Mucosa of rectum (tissue), 2 donors: ENCODE data around the gene MTHFD1L.

Source experiments
- H3K27ac ChIP-seq, 2 donors: one replicate each; pipeline ENCODE4 v1.7.0; 2013; ENCODE audit warnings: inconsistent platforms in 2 of 2, low read depth in 2 of 2, low read length in 2 of 2
- H3K27me3 ChIP-seq, 2 donors: one replicate each; pipeline ENCODE4 v1.7.0; 2013; ENCODE audit warnings: low read length in 2 of 2; ENCODE audit not compliant: control insufficient read depth in 2 of 2, insufficient read depth in 2 of 2
- H3K36me3 ChIP-seq, 2 donors: one replicate each; pipeline ENCODE4 v1.7.0; 2013; ENCODE audit warnings: low read length in 2 of 2; ENCODE audit not compliant: control insufficient read depth in 2 of 2, insufficient read depth in 2 of 2
- H3K4me1 ChIP-seq, 2 donors: one replicate each; pipeline ENCODE4 v1.7.0; 2013; ENCODE audit warnings: low read length in 2 of 2, mild to moderate bottlenecking in 1 of 2; ENCODE audit not compliant: control insufficient read depth in 2 of 2, insufficient read depth in 2 of 2
- H3K4me3 ChIP-seq, 2 donors: one replicate each; pipeline ENCODE4 v1.7.0; 2013; ENCODE audit warnings: low read length in 2 of 2
- H3K9ac ChIP-seq, 2 donors: one replicate each; pipeline ENCODE4 v1.7.0; 2013; ENCODE audit warnings: low read length in 2 of 2, low read depth in 1 of 2, mild to moderate bottlenecking in 1 of 2
- H3K9me3 ChIP-seq, 2 donors: one replicate each; pipeline ENCODE4 v1.7.0; 2013; ENCODE audit warnings: low read length in 2 of 2; ENCODE audit not compliant: control insufficient read depth in 2 of 2
- donor health status: healthy.
- donor health status: Normal muscosa, but diverticular disease.

Gene MTHFD1L

DNA sequence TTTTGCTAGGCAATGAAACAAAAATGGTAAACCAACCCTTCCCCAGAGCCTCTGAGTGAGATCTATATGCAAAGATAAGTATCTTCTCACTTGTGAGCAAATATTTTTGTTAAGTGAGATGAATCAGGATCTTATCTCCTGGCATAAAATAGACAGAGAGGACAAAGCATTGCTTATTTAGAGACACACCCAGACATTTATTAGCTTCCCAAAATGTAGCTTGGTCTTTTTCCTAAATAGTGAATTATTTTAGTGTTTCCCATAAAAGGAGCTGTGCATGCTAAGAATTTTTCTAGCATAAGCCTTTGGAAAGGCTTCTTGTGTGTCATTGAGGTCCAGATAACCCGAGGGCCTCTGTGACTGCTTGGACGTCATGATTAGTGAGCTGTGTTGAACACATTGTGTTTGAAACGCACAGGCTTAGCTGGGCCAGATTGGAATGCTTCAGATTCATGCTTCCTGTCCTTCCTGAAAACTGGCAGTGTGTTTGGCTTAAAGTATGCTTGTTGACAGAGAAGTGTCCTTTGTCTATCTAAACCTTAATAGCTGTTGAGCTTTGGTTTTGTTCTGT is 16.5 kb downstream of the MTHFD1L start:
- H3K9me3 ChIP-seq, result no peaks in the 10 kb centered on the region
- H3K27ac ChIP-seq, result peak overlapping the region in 1 of 2 donors; percentile 20
- H3K9ac ChIP-seq, result no peak overlapping the region
- no peaks in the 10 kb centered on the region for H3K36me3 ChIP-seq
- H3K4me1 ChIP-seq, result peaks cover 0 to 3% of the 10 kb centered on the region in 2 donors
- H3K27me3 ChIP-seq, result no peaks in the 10 kb centered on the region
- no peak overlapping the region for H3K4me3 ChIP-seq

DNA sequence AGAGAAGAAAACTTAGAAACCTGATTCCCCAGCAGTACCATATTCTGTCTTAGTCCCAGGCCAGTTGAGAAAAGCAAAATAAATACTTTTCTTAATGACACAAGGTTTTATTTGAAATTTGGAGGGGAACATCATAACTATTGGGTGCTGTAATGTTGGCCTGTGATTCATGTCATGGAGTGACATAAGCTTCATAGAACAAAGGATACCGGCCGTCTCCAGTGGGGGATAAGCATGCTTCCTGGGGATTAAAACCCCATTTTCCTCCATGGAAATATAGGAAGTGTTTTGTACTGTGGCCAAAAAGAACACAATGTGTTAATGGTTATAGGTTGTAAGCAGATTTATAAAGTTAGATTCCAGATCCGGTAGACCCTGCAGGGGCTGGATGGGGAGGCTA is 18.0 kb downstream of the MTHFD1L start:
- H3K27ac ChIP-seq, result no peak overlapping the region

DNA sequence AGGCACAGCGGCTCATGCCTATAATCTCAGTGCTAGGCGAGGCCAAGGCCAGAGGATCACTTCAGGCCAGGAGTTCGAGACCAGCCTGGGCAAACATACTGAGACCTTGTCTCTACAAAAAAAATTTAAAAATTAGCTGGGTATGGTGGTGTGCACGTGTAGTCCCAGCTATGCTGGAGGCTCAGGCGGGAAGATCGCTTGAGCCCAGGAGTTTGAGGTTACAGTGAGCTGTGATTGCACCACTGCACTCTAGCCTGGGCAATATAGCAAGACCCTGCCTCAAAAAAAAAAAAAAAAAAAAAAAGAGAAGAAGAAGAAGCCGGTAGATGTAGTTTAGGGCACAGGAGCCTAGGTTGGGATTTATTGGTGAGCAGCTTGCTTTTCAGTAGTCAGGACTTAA is 20.7 kb downstream of the MTHFD1L start:
- Histone ChIP-seq H3K36me3 (peaks cover 0 to 3% of the 10 kb centered on the region in 2 donors), H3K27ac (no peak overlapping the region), H3K9ac (no peak overlapping the region), H3K27me3 (no peaks in the 10 kb centered on the region), H3K4me3 (no peak overlapping the region), H3K9me3 (no peaks in the 10 kb centered on the region), H3K4me1 (no peaks in the 10 kb centered on the region)

More for the DNA sequence above, 18.0 kb downstream of the MTHFD1L start:
- Histone ChIP-seq H3K36me3 (peaks cover 0 to 3% of the 10 kb centered on the region in 2 donors), H3K9me3 (no peaks in the 10 kb centered on the region), H3K4me3 (no peak overlapping the region), H3K9ac (no peak overlapping the region), H3K4me1 (no peaks in the 10 kb centered on the region), H3K27me3 (no peaks in the 10 kb centered on the region)

DNA sequence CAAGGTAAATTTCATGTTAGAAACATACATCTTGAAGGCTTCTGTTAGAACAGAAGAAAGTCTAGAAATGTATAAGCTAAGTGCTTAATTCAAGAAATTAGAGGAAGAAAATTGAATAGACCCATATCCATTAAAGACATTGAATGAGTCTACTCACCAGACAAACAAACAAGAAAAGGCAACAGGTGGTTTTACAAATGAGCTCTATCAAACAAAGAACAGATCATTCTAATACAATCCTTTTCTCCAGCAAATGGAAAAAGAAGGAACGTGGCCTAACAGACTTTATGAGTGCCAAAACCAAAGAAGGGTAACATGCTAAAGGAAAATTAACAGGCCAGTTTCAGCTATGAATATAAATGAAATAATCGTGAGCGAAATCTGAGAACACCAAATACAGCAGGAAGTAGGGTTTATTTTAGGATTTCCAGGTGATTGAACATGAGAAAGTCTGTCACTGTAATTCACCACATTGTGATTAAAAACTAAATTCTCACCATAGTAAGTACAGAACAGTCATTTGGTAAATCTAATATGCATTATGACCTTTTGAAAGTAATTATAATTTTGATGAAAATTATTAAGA is 22.6 kb downstream of the MTHFD1L start:
- no peaks in the 10 kb centered on the region for H3K27me3 ChIP-seq
- H3K4me3 ChIP-seq, result no peak overlapping the region
- H3K9me3 ChIP-seq, result no peaks in the 10 kb centered on the region
- no peak overlapping the region for H3K27ac ChIP-seq
- H3K4me1 ChIP-seq, result no peaks in the 10 kb centered on the region
- H3K36me3 ChIP-seq, result peaks cover 0 to 3% of the 10 kb centered on the region in 2 donors
- H3K9ac ChIP-seq, result no peak overlapping the region

DNA sequence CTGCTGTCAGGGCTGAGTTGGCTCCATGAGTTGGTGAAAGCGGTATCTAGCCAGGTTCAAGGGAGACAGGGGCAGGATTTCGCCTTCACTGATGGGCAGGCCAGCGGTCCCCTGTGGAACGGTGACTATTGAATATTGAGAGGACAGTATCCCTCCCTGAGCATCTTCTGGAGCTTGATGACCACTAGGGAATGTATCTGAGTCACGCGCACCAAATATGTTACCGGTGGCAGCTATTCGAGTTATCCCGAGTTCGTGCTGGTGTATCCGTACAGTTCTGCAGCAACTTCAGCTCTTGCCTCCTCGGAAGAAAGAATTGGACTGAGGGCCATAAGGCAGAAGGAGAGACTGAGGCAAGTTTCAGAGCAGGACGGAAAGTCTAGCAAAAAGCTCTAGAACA is 24.8 kb downstream of the MTHFD1L start:
- Histone ChIP-seq H3K36me3 (peaks cover 0 to 3% of the 10 kb centered on the region in 2 donors), H3K27me3 (no peaks in the 10 kb centered on the region), H3K27ac (no peak overlapping the region), H3K9ac (no peak overlapping the region), H3K4me1 (peaks cover 2 to 5% of the 10 kb centered on the region in 2 donors), H3K9me3 (no peaks in the 10 kb centered on the region), H3K4me3 (no peak overlapping the region)

DNA sequence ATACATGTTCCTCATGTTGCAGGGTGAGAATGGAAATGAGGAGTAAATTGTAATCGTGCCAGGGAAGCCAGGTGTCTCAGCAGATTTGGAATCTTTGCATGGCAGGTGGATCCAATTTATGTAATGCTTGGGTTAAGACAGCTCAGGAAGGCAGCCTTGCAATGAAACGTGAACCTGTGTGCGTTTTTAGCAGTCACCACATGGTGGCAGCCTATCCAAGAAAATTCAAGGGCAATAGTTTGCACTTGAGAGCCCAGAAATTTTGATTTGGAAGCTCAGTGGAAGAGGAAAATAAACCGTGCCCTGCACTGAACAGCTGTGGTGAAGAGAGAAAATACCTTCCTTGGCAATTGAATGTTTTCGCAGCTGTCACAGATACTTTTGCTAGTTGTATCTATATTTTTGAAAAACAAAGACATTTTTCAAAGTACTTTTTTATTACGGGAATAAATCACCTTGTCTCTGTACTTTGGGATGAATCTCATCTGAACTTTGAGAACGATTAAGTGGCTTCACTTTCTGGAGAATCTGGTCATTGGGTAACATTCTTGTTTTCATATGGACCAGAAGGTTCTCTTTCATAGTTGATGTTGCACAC is 26.5 kb downstream of the MTHFD1L start:
- no peaks in the 10 kb centered on the region for H3K27me3 ChIP-seq
- no peak overlapping the region for H3K4me3 ChIP-seq
- peaks cover 0 to 3% of the 10 kb centered on the region in 2 donors for H3K36me3 ChIP-seq
- peaks cover 2 to 5% of the 10 kb centered on the region in 2 donors for H3K4me1 ChIP-seq
- H3K27ac ChIP-seq, result no peak overlapping the region
- no peak overlapping the region for H3K9ac ChIP-seq
- H3K9me3 ChIP-seq, result no peaks in the 10 kb centered on the region

DNA sequence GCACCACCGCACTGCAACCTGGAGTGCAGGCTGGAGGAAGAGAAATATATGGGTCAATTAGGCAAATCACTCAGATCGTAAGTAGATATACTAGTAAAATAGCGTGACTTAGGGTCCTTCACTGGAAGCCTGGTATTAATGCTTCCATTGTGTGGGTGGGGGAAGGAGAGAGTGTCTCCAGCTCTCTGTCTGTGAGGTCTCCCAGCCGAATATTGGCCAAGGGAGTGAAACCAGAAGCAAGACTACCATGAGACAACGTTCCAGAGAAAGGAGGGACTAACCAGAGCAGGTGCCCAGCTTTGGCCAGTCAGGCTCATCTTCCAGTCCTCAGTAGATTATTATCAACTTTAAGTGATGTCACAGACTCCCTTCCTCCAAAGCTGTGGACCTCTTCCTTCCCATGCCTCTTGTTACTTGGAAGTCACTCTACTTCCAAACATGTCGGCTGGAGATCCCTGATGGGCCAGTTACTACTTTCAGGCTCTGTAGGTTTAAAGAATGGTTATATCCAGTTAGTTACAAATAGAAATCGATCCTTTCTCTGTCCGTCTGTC is 28.8 kb downstream of the MTHFD1L start:
- H3K36me3 ChIP-seq, result no peaks in the 10 kb centered on the region
- no peaks in the 10 kb centered on the region for H3K9me3 ChIP-seq
- no peak overlapping the region for H3K27ac ChIP-seq
- peaks cover 5% of the 10 kb centered on the region in 2 donors for H3K4me1 ChIP-seq
- H3K9ac ChIP-seq, result no peak overlapping the region
- H3K27me3 ChIP-seq, result no peaks in the 10 kb centered on the region
- H3K4me3 ChIP-seq, result no peak overlapping the region

DNA sequence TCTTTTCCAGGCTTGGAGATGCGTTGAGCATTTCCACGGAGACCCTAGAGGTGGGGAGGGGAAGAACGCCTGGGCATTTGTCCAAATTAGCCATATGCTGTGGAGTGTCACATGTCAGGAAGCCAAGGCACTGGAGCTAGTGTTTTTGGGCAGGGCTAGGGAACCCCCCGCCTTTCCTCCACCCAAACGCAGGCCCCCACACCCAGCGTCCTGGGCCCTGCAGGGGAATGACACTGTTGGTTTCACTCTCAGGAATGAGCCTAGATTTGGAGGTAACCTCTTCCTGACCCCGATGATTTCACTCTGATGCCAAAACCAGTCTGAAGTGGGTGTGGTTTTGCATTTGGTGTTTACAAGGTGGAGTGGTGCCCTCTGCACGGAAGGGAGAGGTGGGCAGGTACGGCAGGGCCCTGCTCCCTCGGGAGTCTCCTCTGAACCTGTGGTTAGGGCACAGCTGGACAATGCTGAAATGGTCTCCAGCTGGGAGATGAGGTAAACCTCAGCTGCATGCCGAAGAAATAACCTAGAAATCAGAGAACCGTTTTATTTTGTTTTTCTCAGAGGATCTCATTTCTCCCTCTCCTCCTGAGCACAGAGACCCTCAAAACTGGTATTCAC is 29.5 kb downstream of the MTHFD1L start:
- H3K27ac ChIP-seq, result no peak overlapping the region
- H3K4me3 ChIP-seq, result peak overlapping the region in 1 of 2 donors; percentile 22
- H3K4me1 ChIP-seq, result peaks cover 5% of the 10 kb centered on the region in 2 donors
- no peak overlapping the region for H3K9ac ChIP-seq
- H3K27me3 ChIP-seq, result no peaks in the 10 kb centered on the region
- no peaks in the 10 kb centered on the region for H3K9me3 ChIP-seq
- H3K36me3 ChIP-seq, result no peaks in the 10 kb centered on the region

DNA sequence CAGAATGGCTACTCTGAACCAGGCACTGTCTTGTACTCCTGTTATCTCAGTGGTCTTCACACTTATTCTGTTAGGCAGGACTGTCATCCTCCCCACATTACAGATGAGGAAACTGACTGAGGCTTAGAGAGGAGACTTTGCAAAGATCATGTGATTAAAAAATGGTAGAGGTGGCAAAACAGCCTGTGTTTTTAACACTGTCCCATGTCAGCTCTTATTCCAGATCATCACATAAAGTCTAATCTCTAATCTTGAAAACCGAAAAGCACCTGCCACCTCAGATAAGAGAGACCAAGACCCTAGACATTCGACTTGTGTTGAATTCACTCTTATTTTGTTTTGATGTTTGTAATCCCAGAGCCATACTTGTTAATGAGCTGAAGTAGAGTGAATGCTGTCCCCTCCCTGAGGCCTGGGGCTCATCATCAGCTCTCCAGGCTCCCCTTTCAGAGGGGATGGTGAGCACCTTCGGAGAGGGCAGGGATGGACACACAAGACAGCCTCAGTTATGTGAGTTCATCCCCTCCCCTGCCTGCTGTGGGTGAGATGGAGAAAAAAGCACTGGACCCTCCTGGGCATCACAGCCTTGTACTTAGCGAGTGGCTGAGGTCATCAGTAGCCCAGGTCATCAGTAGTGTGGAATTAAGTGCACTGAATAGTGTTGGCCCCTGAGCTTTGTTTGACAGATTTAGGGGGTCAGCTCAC is 30.6 kb downstream of the MTHFD1L start:
- Histone ChIP-seq H3K9me3 (no peaks in the 10 kb centered on the region), H3K9ac (no peak overlapping the region), H3K27ac (no peak overlapping the region), H3K36me3 (no peaks in the 10 kb centered on the region), H3K27me3 (no peaks in the 10 kb centered on the region), H3K4me1 (peaks cover 5% of the 10 kb centered on the region in 2 donors), H3K4me3 (no peak overlapping the region)
